ENCODE results near the gene CALHM3.
"Not testable (repeated sequence)": the region's sequence is repeated elsewhere in the genome, so short reads cannot be mapped to it uniquely, and the experiment has no call there.

Gene CALHM3

GRCh38 chr10:103512166-103512565, 33.1 kb upstream of the CALHM3 start:
- Histone ChIP-seq H3K4me1 (ENCODE audit: control insufficient read depth, insufficient read depth, low read length) (peaks cover 24% of the 10 kb centered on the region), H3K4me3 (ENCODE audit: low read length) (no peak overlapping the region), H3K9ac (ENCODE audit: low read length) (no peak overlapping the region)

DNA sequence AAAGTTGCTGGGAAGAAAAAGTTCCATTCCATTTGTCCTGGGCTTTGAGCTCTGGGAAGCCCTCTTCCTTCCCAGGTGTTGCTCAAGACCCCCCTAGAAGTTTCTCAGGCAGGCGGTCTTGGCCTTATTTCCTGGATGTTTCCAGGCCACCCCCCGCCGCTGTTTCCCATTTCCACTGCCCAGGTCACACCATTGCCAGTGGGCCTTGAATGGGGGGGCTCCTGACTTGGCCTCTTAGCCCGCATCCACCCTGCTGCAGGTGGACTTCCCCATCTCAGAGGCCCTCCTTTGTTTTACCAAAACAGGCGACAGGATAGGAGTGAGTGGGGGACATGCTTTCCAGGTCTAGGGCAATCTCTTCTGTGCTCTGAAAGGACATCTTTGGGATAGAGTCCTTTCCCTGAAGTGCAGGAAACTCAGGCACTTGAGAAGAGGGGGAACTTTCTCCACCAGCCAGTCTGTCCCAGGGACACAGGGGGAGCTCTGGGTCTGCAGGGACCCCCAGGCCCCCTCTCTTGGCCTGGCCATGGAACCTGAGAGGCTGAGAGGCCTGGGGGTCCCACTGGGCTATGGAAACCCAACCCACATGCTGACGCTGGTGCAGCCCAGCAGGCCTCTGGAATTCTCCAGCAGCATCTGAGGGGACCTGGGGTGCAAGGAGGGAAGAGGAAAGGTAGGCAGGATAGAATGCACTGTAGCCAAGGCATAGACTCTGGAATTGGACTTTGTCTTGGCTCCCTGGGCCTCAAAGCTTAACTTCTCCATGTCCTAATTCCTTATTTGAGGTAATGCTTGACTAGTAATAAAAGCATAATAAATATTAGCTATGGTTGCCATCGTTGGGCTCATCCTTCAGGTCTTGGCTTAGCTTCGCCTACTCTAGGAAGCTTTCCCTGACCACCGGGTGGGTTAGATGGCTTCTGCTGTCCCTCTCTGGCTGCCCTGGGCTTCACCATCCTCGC, 32.0 kb upstream of the CALHM3 start:
- Histone ChIP-seq H3K9me3 (ENCODE audit: control insufficient read depth, low read length) (no peaks in the 10 kb centered on the region), H3K27me3 (ENCODE audit: control insufficient read depth, insufficient read depth, low read length) (no peaks in the 10 kb centered on the region), H3K4me1 (ENCODE audit: control insufficient read depth, insufficient read depth, low read length) (peaks cover 24% of the 10 kb centered on the region), H3K36me3 (ENCODE audit: control insufficient read depth, insufficient read depth, low read length) (no peaks in the 10 kb centered on the region), H3K9ac (ENCODE audit: low read length) (no peak overlapping the region), H3K4me3 (ENCODE audit: low read length) (no peak overlapping the region)

More at GRCh38 chr10:103512166-103512565, 33.1 kb upstream of the CALHM3 start:
- no peaks in the 10 kb centered on the region for H3K27me3 ChIP-seq (ENCODE audit: control insufficient read depth, insufficient read depth, low read length)
- no peaks in the 10 kb centered on the region for H3K9me3 ChIP-seq (ENCODE audit: control insufficient read depth, low read length)
- no peaks in the 10 kb centered on the region for H3K36me3 ChIP-seq (ENCODE audit: control insufficient read depth, insufficient read depth, low read length)

- Histone ChIP-seq H3K27me3 (ENCODE audit: control insufficient read depth, insufficient read depth, low read length) (no peaks in the 10 kb centered on the region), H3K4me3 (ENCODE audit: low read length) (no peak overlapping the region), H3K4me1 (ENCODE audit: control insufficient read depth, insufficient read depth, low read length) (peaks cover 19% of the 10 kb centered on the region), H3K36me3 (ENCODE audit: control insufficient read depth, insufficient read depth, low read length) (no peaks in the 10 kb centered on the region), H3K9ac (ENCODE audit: low read length) (no peak overlapping the region), H3K9me3 (ENCODE audit: control insufficient read depth, low read length) (no peaks in the 10 kb centered on the region)
Observed at GRCh38 chr10:103510046-103510685, 31.1 kb upstream of the CALHM3 start.

DNA sequence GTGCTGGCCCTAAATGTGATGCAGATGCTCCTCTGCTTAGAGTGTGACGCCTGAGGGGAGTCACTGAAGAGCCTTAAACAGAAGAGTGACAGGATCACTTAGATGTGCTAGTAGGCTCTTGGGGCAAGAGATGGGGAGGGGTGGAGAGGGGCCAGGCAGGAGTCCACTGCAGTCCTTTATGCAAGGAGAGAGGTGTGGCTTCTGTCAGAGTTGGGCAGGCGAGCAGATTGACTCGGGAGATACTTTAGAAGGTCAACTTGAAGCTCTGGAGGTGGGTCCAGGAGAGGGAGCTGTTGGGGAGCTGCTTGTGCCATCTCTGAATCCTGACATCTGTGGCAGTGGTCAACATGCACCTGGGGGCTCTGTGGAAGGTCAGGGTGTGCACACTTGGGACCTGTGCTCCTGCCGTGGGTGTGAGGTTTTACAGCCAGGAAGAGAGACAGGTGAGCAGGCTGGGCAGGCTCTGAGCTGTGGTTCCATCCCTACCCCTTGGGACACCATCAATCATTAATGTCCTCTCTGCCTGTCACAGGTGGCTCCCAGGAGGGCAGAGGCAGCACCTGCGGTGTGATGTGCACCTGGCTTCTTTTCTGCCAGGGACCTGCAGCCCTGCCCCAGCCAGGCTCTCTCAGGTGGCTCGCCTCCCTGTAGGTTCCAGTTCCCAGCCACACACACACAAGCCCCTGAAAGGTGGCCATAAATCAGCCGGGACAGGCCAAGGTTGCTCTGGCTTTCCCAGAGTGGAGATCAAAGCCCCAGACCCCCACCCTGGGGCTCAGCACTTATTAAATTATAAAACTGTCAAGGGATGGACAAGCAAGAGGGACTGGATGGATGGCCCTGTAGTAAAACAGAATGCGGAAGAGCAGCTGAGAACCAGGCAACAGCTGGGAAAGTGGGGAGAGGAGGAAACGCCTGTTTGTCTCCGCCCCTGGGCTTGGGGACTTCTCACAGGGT, 28.5 kb upstream of the CALHM3 start:
- Histone ChIP-seq H3K4me3 (ENCODE audit: low read length) (no peak overlapping the region), H3K4me1 (ENCODE audit: control insufficient read depth, insufficient read depth, low read length) (peaks cover 4% of the 10 kb centered on the region), H3K36me3 (ENCODE audit: control insufficient read depth, insufficient read depth, low read length) (no peaks in the 10 kb centered on the region), H3K27me3 (ENCODE audit: control insufficient read depth, insufficient read depth, low read length) (no peaks in the 10 kb centered on the region), H3K9me3 (ENCODE audit: control insufficient read depth, low read length) (no peaks in the 10 kb centered on the region), H3K9ac (ENCODE audit: low read length) (no peak overlapping the region)

- Histone ChIP-seq H3K36me3 (ENCODE audit: control insufficient read depth, insufficient read depth, low read length) (no peaks in the 10 kb centered on the region), H3K4me3 (ENCODE audit: low read length) (no peak overlapping the region), H3K27me3 (ENCODE audit: control insufficient read depth, insufficient read depth, low read length) (peaks cover 2% of the 10 kb centered on the region), H3K4me1 (ENCODE audit: control insufficient read depth, insufficient read depth, low read length) (no peaks in the 10 kb centered on the region), H3K9ac (ENCODE audit: low read length) (no peak overlapping the region), H3K9me3 (ENCODE audit: control insufficient read depth, low read length) (no peaks in the 10 kb centered on the region)
Observed at GRCh38 chr10:103506061-103506460, 27.0 kb upstream of the CALHM3 start.

GRCh38 chr10:103504181-103504783, 25.2 kb upstream of the CALHM3 start:
- Histone ChIP-seq H3K9me3 (ENCODE audit: control insufficient read depth, low read length) (no peaks in the 10 kb centered on the region), H3K4me1 (ENCODE audit: control insufficient read depth, insufficient read depth, low read length) (no peaks in the 10 kb centered on the region), H3K4me3 (ENCODE audit: low read length) (no peak overlapping the region), H3K36me3 (ENCODE audit: control insufficient read depth, insufficient read depth, low read length) (no peaks in the 10 kb centered on the region), H3K9ac (ENCODE audit: low read length) (no peak overlapping the region), H3K27me3 (ENCODE audit: control insufficient read depth, insufficient read depth, low read length) (peaks cover 12% of the 10 kb centered on the region)

- not testable (repeated sequence) for H3K4me3 ChIP-seq (ENCODE audit: low read length); H3K36me3 ChIP-seq (ENCODE audit: control insufficient read depth, insufficient read depth, low read length); H3K9me3 ChIP-seq (ENCODE audit: control insufficient read depth, low read length); H3K4me1 ChIP-seq (ENCODE audit: control insufficient read depth, insufficient read depth, low read length); H3K9ac ChIP-seq (ENCODE audit: low read length)
- peaks cover 15% of the 10 kb centered on the region for H3K27me3 ChIP-seq (ENCODE audit: control insufficient read depth, insufficient read depth, low read length)
Observed at GRCh38 chr10:103503777-103504176, 24.7 kb upstream of the CALHM3 start.

DNA sequence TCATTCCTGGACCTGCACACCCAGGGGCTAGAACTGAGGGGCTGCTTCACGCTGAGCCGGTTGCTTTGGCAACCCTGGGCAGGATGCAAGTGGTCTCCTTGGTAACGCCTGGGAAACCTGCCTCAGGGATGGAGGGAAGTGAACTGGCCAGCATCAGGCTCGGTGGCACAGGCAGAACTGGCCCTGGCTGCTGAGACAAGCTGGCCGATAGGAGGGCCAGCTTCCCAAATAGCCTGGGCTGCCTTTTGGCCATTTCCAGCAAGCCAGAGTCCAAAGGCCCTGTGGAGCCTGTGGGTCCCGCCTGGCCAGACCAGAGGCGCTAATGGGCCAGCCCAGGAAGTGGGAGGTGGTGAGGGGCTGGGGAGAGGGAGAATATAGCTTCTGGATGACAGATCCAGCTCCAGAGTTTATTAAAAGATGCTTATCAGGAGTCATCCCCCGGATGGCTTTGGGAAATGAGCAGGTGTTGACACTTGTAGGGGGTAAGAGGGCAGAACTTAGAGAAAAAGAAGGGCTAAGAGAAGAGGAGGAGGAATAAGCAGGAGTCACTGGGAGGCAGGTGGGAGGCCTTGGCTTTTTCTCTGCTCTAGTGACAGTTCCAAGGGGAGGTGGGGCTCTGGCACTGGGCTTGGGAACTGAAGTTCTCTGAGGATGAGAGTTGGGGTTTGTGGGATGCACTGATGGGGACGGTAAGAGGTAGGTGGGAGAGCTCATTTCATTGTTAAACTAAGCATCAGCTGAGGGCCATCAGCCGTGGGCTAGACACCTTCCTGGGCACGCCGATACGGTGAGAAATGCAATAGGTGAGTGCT, 24.0 kb upstream of the CALHM3 start:
- Histone ChIP-seq H3K4me1 (ENCODE audit: control insufficient read depth, insufficient read depth, low read length) (no peaks in the 10 kb centered on the region), H3K9ac (ENCODE audit: low read length) (no peak overlapping the region), H3K36me3 (ENCODE audit: control insufficient read depth, insufficient read depth, low read length) (no peaks in the 10 kb centered on the region)

DNA sequence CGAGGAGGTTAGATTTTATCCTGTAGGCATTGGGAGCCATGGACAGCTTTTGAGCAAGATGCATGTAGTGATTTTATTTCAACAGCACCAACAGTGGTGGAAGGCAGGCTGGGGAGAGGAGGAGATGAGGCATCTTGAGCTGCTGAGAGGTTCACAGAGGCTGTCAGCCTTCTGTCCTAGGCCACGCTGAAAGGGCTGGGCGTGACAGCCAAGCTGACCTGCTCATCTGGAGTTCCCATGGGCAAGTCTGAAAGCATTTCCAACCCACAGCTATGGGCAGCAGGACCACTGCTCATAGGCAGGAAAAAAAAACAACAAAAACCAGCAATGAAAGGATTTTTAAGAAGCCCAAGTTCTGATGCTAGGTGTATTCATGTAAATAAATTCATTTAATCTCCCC, 22.1 kb upstream of the CALHM3 start:
- H3K36me3 ChIP-seq (ENCODE audit: control insufficient read depth, insufficient read depth, low read length): no peaks in the 10 kb centered on the region
- peaks cover 15% of the 10 kb centered on the region for H3K27me3 ChIP-seq (ENCODE audit: control insufficient read depth, insufficient read depth, low read length)
- H3K9ac ChIP-seq (ENCODE audit: low read length): no peak overlapping the region
- no peaks in the 10 kb centered on the region for H3K9me3 ChIP-seq (ENCODE audit: control insufficient read depth, low read length)
- H3K4me1 ChIP-seq (ENCODE audit: control insufficient read depth, insufficient read depth, low read length): no peaks in the 10 kb centered on the region
- H3K4me3 ChIP-seq (ENCODE audit: low read length): no peak overlapping the region

More for the DNA sequence above, 24.0 kb upstream of the CALHM3 start:
- Histone ChIP-seq H3K9me3 (ENCODE audit: control insufficient read depth, low read length) (no peaks in the 10 kb centered on the region), H3K4me3 (ENCODE audit: low read length) (no peak overlapping the region), H3K27me3 (ENCODE audit: control insufficient read depth, insufficient read depth, low read length) (peaks cover 15% of the 10 kb centered on the region)

GRCh38 chr10:103500481-103500880, 21.4 kb upstream of the CALHM3 start:
- Histone ChIP-seq H3K36me3 (ENCODE audit: control insufficient read depth, insufficient read depth, low read length) (no peaks in the 10 kb centered on the region), H3K9ac (ENCODE audit: low read length) (no peak overlapping the region), H3K27me3 (ENCODE audit: control insufficient read depth, insufficient read depth, low read length) (peaks cover 18% of the 10 kb centered on the region), H3K9me3 (ENCODE audit: control insufficient read depth, low read length) (no peaks in the 10 kb centered on the region), H3K4me1 (ENCODE audit: control insufficient read depth, insufficient read depth, low read length) (no peaks in the 10 kb centered on the region), H3K4me3 (ENCODE audit: low read length) (no peak overlapping the region)

DNA sequence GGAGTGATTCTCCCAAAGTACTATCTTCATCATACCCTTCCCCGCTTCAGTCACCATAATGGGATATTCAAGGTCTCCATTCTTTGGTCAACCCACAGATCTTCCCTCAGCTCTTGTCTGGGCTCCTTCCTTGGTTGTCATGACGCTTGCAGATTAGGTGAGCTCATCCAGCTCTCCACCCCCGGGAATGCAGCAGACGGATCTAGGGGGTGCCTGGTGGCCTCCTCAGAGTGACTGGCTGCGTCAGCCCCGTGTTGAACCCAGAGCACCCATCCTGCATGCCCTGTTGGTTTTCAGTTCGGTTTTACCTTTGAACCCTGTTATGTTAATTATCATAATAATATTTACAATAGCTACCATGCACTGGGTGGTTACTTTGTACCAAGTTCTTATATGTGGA, 20.8 kb upstream of the CALHM3 start:
- H3K4me1 ChIP-seq (ENCODE audit: control insufficient read depth, insufficient read depth, low read length): peaks cover under 1% of the 10 kb centered on the region
- H3K9ac ChIP-seq (ENCODE audit: low read length): no peak overlapping the region
- peaks cover 24% of the 10 kb centered on the region for H3K27me3 ChIP-seq (ENCODE audit: control insufficient read depth, insufficient read depth, low read length)

More for the DNA sequence above, 20.8 kb upstream of the CALHM3 start:
- H3K36me3 ChIP-seq (ENCODE audit: control insufficient read depth, insufficient read depth, low read length): no peaks in the 10 kb centered on the region
- H3K4me3 ChIP-seq (ENCODE audit: low read length): no peak overlapping the region
- H3K9me3 ChIP-seq (ENCODE audit: control insufficient read depth, low read length): no peaks in the 10 kb centered on the region
